ENCODE data around the gene COMMD9.

Gene COMMD9

DNA sequence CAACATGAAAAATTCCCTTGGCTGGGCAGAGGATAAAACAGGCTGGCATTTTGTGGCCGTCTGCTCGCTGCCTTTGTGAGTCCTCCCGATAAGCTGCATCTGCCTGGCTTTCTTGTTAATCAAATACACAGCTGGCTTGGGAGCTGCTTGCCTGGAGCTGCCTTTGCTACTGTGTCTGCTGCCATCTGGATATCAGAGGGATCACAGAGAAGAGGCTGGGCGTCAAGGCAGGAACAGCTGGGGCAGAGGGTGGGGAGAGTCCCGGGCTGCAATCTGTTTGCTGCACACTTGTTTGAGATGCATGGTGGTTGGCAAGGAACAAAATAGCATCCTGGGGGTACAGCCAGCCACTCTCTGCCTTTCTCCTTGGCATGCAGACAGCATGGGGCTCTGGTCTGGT, 36.0 kb downstream of the COMMD9 start:
- DNase-seq = peak; percentile 74

GRCh38 chr11:36251823-36252222, 37.4 kb downstream of the COMMD9 start:
- no peak for DNase-seq

- no peak for DNase-seq
Measured at GRCh38 chr11:36249246-36249645, 40.0 kb downstream of the COMMD9 start.

GRCh38 chr11:36248436-36248835, 40.8 kb downstream of the COMMD9 start:
- DNase-seq = no peak

DNA sequence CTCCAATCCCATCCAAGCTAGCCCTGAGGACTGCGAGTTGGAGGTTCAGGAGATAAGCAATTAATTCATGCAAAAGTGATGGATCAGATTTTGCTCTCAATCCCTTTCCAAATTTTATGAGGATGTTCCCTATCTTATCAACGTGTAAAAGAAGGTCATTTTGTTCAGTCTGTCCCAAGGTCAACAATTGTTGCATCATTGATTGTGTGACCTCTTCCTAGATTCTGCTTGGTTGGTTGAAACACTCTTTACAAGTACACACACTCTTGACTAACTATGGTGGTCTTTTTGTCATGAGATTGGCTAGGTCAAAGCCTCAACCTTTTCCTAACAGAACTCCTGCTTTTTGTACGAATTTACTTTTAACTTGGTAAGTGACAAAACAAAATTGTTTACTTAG, 41.7 kb downstream of the COMMD9 start:
- DNase-seq = no peak

DNA sequence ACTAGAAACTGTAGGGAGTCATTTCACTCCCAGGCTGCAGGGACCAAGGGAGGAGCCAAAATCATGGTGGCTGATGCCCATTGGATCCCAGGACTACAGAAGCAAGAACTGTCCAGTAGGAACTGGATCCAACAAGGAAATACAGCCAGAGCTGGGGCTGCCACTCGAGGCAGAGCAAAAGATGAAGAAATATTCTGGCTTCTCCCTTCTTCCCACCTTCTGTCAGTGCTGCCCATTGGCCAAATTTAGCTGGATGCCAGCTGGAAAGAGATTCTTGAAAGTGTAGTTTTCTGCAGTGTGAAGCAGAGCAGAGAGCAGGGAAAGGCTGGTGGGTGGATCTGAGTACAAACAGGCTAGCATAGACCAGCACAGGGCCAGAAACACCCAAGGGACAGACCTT, 45.6 kb downstream of the COMMD9 start:
- DNase-seq = no peak

- DNase-seq = no peak
Measured at GRCh38 chr11:36241497-36241896, 47.7 kb downstream of the COMMD9 start.

GRCh38 chr11:36240801-36241200, 48.4 kb downstream of the COMMD9 start:
- no peak for DNase-seq

DNA sequence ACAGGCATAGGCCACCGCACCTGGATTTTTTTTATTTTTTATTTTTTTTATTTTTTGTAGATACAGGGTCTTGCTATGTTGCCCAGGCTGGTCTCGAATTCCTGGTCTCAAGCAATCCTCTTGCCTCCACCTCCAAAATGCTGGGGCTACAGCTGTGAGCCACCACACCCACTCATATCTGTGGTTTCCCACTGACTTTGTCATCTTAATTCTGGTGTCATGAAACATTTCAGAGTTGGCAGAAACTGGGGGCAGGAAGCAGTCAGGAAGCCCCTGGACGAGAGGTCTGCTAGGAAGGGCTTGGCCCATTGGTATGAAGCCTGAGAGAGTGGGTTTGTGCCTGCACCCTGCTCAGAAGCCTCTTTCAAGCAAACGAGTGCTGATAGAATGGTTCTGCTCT, 49.1 kb downstream of the COMMD9 start:
- DNase-seq = no peak

DNA sequence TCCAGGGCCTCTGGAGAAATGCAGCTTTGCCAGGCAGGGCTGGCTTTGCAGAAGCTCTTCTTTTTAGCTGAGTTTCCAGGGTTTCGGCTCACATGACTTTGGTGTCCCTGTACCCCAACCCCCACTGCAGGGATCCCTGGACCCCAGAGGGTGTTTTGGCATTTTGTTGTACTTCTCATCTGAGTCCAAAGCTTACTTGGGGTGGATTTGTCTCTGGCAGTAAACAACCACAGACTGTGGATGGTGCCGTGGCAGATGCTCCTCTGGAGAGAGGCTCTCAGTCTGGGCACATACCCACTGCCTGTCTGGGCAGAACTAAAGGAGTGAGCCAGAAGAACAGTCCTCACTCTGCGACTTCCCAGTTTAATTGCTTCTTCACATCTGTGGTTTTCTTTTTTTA, 49.6 kb downstream of the COMMD9 start:
- DNase-seq = no peak

DNA sequence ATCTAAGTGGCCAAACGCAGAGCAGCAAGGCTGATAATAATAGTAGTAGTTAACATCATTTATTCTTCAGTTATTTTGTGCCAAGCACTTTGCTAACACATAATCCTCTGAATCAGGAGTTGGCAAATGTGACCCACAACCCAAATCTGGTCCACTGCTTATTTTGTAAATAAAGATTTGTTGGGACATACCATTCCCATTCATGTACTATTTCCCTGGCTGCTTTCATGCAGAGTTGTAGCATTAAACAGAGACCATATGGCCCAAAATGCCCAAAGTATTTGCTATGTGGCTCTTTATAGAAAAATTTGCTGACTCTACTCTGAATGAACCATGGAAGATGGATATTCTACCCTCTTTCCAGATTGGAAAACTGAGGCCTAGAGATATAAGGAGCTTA, 50.3 kb downstream of the COMMD9 start:
- DNase-seq = no peak

- no peak for DNase-seq
Measured at GRCh38 chr11:36238036-36238631, 51.1 kb downstream of the COMMD9 start.

DNA sequence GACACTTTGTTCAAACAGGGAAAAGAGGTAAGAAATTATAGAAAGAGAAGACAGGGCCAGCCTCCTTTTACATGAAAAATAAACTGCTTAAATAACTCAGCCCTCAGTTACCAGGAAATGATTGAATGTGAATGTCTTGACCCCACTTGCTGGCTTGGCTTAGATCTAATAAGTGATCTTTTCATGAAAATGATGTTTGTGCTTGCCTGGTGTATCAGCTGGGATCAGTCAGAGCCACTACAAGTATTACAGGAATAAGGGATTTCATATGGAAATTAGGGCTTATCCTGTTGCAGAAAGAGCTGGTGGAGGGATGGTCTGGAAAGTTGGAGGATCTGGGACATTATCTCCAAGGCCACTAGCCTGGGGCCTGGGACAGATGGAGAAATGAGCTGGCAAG, 51.8 kb downstream of the COMMD9 start:
- no peak for DNase-seq

GRCh38 chr11:36235750-36236149, 53.5 kb downstream of the COMMD9 start:
- no peak for DNase-seq

GRCh38 chr11:36234825-36235224, 54.4 kb downstream of the COMMD9 start:
- no peak for DNase-seq

DNA sequence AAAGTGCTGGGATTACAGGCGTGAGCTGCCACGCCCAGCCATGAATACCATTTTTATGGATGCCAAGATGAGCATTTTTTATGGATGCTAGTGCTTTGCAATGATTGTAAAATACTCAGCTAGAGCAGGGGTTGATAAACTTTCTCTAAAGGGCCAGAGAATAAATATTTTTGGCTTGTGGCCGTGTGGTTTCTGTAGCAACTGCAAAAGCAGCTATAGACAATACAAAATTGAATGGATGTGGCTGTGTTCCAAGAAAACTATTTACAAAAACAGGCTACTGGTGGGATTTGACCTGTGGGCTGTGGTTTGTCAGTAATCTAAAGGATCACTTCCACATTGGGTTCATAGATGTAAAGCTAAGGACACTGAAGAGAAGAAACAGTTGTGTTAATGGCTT, 56.0 kb downstream of the COMMD9 start:
- no peak for DNase-seq

GRCh38 chr11:36230779-36231699, 58.2 kb downstream of the COMMD9 start:
- DNase-seq = no peak

DNA sequence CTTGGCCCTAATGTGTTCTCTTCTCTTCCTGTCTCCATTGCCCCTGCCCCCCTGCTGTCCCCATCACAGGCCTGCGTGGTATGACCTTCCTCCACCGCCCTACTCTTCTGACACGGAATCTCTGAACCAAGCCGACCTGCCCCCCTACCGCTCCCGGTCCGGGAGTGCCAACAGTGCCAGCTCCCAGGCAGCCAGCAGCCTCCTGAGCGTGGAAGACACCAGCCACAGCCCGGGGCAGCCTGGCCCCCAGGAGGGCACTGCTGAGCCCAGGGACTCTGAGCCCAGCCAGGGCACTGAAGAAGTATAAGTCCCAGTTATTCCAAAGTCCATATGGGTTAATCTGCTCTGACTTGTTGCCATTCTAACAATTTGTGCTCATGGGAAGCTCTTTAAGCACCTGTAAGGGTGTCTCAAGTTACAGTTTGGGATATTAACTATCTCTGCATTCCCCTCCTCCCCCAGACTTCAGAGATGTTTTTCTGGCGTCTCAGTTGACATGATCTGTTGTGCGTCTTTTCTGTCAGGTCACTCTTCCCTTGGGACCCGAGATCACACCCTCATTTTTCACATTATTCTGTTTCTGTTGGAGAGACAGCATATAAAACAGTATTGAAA, 60.0 kb downstream of the COMMD9 start:
- DNase-seq = no peak

- DNase-seq = peak; percentile 52
Measured at GRCh38 chr11:36228689-36229088, 60.5 kb downstream of the COMMD9 start.

DNA sequence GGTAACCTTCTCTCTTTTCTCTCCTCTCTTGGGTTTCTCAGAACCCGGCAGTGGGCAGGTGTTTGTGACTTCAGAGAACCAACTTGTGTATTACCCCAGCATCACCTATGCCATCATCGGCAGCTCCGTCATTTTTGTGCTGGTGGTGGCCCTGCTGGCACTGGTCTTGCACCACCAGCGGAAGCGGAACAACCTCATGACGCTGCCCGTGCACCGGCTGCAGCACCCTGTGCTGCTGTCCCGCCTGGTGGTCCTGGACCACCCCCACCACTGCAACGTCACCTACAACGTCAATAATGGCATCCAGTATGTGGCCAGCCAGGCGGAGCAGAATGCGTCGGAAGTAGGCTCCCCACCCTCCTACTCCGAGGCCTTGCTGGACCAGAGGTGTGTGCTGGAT, 62.2 kb downstream of the COMMD9 start:
- no peak for DNase-seq

GRCh38 chr11:36224209-36224882, 64.9 kb downstream of the COMMD9 start:
- no peak for DNase-seq

- DNase-seq = no peak
Measured at GRCh38 chr11:36222831-36223635, 66.2 kb downstream of the COMMD9 start.
